ENCODE results near the gene ZFAND6. TPM values are rescaled to one million over a fixed set of nuclear protein-coding genes. Genes with fewer than 3 reads are reported as not detected.
"Not testable (repeated sequence)": the region's sequence is repeated elsewhere in the genome, so short reads cannot be mapped to it uniquely, and the experiment has no call there.

The ZFAND6 gene
- 86.7 and 126 TPM in 2 replicates for total RNA-seq

DNA sequence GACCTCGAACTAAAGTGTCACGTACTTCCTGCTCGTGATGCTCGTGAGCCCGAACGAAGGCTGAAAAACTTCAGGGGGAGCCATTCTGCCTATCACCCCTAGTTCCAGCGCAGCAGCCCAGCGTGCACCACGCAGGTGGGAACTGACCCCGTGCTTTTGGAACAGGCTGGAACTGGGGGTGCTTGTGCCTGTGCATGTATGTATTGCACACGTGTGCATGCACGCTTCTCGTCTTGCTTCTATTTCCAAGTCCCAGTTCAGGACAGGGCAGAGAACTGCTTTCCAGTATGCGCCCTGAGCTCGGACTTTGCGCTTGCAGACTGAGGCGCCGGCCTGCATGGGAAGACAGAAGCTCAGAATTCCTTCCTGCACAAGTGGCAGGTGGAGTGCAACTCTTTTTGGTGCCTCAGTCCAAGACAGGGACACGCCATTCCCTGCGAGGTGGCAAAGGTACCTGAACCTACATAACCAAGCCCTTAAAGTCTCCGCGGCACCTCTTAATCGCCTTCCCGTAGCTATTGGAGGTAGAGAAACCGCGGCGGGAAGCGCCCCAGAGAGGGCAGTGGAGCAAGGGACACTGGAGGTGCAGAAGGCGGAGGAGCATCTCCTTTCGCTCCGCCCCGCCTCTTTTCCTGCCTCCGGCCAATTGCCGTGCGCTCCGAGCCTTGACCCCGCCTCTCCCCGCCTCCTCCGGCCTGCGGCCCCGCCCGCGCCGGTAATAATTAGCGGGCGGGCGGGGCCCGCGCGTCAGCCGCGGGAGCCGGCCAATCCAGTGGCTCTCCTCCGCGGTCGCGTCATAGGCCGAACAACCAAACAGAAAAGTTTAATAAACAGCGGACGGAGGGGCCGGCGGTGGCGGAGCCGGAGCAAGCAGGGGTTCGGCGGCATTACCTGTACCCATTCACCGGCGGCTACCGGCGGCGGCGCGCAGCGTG is at the start of gene ZFAND6:
ZFAND6 (plus strand) TSS at position 826 of the 935 bp plus-strand sequence. CDS start 60,669 bp downstream, outside the sequence.
- DNase-seq (ENCODE audit: low read depth), result peak; percentile 44
- peak within 1 kb of the TSS; percentile 73 for H3K4me3 ChIP-seq (ENCODE audit: low read depth, low read length)
- TF ChIP-seq, protein P1, sequence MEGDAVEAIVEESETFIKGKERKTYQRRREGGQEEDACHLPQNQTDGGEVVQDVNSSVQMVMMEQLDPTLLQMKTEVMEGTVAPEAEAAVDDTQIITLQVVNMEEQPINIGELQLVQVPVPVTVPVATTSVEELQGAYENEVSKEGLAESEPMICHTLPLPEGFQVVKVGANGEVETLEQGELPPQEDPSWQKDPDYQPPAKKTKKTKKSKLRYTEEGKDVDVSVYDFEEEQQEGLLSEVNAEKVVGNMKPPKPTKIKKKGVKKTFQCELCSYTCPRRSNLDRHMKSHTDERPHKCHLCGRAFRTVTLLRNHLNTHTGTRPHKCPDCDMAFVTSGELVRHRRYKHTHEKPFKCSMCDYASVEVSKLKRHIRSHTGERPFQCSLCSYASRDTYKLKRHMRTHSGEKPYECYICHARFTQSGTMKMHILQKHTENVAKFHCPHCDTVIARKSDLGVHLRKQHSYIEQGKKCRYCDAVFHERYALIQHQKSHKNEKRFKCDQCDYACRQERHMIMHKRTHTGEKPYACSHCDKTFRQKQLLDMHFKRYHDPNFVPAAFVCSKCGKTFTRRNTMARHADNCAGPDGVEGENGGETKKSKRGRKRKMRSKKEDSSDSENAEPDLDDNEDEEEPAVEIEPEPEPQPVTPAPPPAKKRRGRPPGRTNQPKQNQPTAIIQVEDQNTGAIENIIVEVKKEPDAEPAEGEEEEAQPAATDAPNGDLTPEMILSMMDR (conservative IDR thresholded peaks at IDR 0.05; ENCODE audit: low read depth, low read length), result no peak

DNA sequence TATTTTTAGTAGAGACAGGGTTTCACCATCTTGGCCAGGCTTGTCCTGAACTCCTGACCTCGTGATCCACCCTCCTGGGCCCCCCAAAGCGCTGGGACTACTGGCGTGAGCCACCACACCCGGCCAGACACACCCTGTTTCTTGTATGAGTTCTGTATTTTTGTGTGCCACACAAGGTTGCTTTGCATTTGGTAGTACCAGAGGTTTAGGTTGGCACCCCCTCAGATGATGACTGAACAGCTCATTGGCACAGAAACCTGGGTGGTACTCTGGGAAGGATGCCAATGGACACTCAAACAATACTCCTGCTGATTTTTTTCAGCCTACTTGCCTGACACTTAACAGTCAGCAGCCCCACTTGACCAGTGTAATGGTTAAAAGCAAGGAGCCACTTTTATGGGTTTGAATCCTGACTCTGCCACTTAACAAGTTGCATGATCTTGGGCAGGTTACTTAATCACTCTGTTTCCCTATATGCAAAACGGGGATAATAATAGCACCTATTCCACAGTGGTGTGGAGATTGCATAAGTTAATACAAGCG is 49.3 kb upstream of the ZFAND6 start:
- DNase-seq (ENCODE audit: low read depth), result no peak
- TF ChIP-seq, protein P1 (conservative IDR thresholded peaks at IDR 0.05; ENCODE audit: low read depth, low read length), result no peak
- no peak overlapping the region for H3K4me3 ChIP-seq (ENCODE audit: low read depth, low read length)

DNA sequence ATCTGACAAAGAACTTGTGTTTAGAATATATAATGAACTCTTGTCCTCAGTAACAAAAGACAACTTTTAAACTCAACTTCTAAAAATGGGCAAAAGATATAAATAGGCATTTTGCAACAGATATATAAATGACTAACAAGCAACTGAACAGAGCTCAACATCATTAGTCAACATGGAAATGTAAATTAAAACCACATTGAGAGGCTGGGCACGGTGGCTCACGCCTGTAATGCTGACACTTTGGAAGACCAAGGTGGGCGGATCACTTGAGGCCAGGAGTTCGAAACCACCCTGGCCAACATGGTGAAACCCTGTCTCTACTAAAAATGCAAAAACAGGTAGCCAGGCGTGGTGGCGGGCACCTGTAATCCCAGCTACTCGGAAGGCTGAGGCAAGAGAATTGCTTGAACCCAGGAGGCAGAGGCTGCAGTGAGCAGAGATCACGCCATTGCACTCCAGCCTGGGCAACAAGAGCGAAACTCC is 48.4 kb upstream of the ZFAND6 start:
- H3K4me3 ChIP-seq (ENCODE audit: low read depth, low read length); DNase-seq (ENCODE audit: low read depth): not testable (repeated sequence)

DNA sequence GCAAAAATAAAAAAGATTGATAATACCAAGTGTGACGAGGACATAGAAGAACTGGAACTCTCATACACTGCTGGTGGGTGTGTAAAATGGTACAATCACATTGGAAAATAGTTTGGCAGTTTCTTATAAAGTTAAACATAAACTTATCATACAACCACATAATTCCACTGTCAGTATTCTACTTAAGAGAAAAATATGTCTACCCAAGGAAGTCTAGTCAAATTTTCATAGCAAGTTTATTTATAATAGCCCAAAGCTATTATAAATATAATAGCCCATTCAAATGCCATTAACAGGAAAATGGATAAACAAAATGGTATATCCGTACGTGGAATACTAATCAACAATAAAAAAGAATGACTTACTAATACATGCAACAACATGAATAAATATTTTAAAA is 47.9 kb upstream of the ZFAND6 start:
- TF ChIP-seq, protein P1 (conservative IDR thresholded peaks at IDR 0.05; ENCODE audit: low read depth, low read length), result no peak
- H3K4me3 ChIP-seq (ENCODE audit: low read depth, low read length), result no peak overlapping the region
- no peak for DNase-seq (ENCODE audit: low read depth)

DNA sequence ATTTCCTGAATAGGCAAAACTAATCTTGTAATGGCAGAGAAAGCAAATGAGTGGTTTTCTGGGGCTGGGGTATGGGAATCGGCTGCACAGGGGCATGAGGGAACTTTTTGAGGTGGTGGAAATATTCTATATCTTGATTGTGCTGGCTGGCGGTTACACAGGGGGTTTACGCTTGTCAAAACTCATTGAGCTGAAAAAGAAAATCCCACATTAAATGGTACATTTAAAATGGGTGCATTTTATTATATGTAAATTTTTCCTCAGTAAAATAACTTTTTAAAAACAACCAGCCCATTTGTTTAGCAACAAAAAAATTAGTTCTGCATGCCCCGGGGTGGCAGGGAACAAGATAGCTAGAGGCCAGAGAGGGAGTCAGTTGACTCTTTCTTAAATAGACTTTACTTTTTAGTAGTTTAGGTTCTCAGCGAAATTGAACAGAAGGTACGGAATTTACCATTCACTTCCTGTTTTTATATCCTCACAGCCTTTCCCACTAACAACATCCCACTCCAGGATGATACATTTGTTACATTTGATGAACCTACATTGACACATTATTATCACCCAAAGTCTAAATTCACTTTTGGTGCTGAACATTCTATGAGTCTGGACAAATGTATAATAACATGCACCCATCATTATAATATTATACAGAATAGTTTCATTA is 47.3 kb upstream of the ZFAND6 start:
- TF ChIP-seq, protein P1 (conservative IDR thresholded peaks at IDR 0.05; ENCODE audit: low read depth, low read length), result no peak
- no peak for DNase-seq (ENCODE audit: low read depth)

DNA sequence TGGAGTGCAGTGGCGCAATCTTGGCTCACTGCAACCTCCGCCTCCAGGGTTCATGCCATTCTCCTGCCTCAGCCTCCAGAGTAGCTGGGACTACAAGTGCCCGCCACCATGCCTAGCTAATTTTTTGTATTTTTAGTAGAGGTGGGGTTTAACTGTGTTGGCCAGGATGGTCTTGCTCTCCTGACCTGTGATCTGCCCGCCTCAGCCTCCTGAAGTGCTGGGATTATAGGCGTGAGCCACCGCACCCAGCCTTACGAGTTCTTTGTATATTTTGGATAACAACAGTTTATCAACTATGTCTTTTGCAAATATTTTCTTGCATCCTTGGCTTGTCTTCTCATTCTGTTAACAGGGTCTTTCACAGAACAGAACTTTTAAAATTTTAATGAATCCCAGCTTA is 45.3 kb upstream of the ZFAND6 start:
- DNase-seq (ENCODE audit: low read depth); H3K4me3 ChIP-seq (ENCODE audit: low read depth, low read length): not testable (repeated sequence)

More for the DNA sequence above, 47.3 kb upstream of the ZFAND6 start:
- no peak overlapping the region for H3K4me3 ChIP-seq (ENCODE audit: low read depth, low read length)

DNA sequence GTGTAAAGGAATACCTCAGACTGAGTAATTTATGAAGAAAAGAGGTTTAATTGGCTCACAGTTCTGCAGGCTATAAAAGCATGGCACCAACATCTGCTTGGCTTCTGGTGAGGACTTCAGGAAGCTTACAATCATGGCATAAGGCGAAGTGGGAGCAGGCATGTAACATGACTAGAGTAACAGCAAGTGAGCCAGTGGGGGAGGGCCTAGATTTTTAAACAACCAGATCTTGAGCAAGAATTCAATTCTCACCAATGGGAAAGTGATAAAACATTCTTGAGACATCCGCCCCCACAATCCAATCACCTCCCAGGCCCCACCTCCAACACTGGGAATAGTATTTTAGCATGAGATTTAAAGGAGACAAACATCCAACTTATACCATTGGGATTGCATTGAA is 44.3 kb upstream of the ZFAND6 start:
- no peak for DNase-seq (ENCODE audit: low read depth)
- H3K4me3 ChIP-seq (ENCODE audit: low read depth, low read length), result no peak overlapping the region
- TF ChIP-seq, protein P1 (conservative IDR thresholded peaks at IDR 0.05; ENCODE audit: low read depth, low read length), result no peak

DNA sequence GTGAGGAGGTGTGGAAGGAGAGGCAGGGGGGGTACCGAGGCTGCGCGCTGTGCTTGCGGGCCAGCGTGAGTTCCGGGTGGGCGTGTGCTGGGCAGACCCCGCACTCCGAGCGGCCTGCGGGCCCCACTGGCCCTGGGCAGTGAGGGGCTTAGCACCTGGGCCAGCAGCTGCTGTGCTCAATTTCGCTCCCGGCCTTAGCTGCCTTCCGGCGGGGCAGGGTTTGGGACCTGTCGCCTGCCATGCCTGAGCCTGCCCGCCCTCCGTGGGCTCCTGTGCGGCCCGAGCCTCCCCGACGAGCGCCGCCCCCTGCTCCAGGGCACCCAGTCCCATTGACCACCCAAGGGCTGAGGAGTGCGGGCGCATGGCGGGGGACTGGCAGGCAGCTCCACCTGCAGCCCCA is 43.0 kb upstream of the ZFAND6 start:
- not testable (repeated sequence) for H3K4me3 ChIP-seq (ENCODE audit: low read depth, low read length); DNase-seq (ENCODE audit: low read depth)

DNA sequence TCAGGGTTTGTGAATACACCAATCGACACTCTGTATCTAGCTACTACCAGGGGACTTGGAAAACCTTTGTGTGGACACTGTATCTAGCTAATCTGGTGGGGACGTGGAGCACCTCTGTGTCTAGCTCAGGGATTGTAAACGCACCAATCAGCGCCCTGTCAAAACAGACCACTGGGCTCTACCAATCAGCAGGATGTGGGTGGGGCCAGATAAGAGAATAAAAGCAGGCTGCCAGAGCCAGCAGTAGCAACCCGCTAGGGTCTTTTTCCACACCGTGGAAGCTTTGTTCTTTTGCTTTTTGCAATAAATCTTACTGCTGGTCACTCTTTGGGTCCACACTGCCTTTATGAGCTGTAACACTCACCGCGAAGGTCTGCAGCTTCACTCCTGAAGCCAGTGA is 42.3 kb upstream of the ZFAND6 start:
- not testable (repeated sequence) for DNase-seq (ENCODE audit: low read depth); H3K4me3 ChIP-seq (ENCODE audit: low read depth, low read length)

Measured in epithelial cell of proximal tubule (primary cell).